GM18517 (cell line): ENCODE results near the gene CCDC57.

ENCODE experiments used
- ATAC-seq: cut with Tn5 transposase; IDR thresholded peaks from one replicate; pipeline ENCODE4 v1.9.1; 2021; ENCODE audit warnings: mild to moderate bottlenecking, moderate library complexity; ENCODE audit not compliant: unreplicated experiment

Gene CCDC57

DNA sequence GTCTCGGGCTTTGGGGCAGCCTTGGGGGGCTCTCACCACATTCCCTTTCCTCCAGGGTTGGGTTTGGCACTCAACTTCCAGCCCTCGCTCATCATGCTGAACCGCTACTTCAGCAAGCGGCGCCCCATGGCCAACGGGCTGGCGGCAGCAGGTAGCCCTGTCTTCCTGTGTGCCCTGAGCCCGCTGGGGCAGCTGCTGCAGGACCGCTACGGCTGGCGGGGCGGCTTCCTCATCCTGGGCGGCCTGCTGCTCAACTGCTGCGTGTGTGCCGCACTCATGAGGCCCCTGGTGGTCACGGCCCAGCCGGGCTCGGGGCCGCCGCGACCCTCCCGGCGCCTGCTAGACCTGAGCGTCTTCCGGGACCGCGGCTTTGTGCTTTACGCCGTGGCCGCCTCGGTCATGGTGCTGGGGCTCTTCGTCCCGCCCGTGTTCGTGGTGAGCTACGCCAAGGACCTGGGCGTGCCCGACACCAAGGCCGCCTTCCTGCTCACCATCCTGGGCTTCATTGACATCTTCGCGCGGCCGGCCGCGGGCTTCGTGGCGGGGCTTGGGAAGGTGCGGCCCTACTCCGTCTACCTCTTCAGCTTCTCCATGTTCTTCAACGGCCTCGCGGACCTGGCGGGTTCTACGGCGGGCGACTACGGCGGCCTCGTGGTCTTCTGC is 24.6 kb upstream of the CCDC57 start:
- ATAC-seq = no peak

DNA sequence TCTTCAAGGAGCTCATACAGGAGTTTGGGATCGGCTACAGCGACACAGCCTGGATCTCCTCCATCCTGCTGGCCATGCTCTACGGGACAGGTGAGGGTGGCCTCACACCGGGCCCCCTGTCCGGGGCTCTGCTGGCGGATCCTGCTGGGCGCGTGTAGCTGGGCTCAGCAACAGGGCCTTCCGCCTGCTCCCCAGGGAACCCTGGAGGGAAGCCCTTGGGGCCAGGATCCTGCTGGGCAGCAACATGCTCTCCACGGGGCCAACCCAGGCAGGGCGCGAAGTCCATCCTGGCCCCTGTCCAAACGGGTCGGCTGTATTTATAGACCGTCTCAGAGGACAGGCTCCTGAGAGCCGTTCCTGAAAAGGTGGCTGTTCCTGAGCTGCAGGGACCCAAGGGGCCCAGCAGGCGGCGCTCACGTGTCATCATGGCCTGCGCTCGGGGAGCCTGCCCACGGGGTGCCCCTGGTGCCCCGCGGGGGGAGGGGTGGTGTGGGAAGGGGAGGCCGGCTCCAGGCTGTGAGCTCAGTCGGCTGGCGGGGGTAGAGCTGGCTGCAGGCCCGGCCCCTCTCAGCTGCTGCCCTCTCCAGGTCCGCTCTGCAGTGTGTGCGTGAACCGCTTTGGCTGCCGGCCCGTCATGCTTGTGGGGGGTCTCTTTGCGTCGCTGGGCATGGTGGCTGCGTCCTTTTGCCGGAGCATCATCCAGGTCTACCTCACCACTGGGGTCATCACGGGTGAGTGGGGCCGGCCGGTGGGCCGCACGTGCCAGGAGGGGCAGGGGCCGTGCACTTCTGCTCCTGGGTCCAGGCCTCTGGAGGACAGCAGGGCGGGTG is 23.7 kb upstream of the CCDC57 start:
- no peak for ATAC-seq

GRCh38 chr17:82235775-82236141 is 23.1 kb upstream of the CCDC57 start:
- no peak for ATAC-seq

- ATAC-seq = no peak
These were observed 22.6 kb upstream of the CCDC57 start for GRCh38 chr17:82235056-82235774.

DNA sequence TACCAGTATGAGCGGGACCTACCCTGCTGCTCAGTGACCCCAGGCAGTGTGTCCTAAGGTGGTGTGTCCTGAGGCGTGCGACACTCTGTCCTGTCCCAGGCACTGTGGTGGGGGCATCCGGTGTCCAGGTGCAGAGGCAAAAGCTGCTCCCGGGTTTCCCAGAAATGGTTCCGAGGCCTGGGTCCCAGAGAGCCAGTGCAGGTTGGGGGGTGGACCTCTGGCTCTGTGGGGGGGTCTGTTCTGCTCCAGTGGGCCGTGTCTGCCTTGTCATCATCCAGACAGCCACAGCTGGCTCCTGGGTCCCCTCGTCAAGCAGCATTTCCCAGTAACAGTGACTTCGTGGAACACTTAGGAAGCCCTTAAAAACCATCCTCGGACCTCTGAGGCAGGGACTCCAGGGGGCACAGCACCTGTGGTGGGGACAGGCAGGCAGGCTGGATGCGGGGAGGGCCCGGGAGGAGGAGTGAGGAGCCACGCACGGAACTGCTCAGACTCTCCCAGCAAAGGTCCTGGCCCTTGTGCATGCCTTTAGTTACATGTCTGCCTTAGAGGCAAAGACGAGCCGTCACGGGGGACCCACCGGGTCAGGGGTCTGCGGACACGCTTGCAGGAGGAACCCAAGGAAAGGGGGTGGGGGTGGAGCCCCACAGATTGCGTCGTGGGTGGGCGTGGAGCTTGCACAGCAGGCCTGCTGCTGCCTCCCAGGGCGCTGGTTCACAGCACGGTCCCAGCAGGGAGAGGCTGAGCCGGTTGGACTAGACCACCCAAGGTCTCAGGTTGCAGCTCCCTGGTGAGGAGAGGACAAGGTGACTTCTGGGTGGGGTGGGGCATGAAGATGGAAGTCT is 21.8 kb upstream of the CCDC57 start:
- ATAC-seq = no peak

DNA sequence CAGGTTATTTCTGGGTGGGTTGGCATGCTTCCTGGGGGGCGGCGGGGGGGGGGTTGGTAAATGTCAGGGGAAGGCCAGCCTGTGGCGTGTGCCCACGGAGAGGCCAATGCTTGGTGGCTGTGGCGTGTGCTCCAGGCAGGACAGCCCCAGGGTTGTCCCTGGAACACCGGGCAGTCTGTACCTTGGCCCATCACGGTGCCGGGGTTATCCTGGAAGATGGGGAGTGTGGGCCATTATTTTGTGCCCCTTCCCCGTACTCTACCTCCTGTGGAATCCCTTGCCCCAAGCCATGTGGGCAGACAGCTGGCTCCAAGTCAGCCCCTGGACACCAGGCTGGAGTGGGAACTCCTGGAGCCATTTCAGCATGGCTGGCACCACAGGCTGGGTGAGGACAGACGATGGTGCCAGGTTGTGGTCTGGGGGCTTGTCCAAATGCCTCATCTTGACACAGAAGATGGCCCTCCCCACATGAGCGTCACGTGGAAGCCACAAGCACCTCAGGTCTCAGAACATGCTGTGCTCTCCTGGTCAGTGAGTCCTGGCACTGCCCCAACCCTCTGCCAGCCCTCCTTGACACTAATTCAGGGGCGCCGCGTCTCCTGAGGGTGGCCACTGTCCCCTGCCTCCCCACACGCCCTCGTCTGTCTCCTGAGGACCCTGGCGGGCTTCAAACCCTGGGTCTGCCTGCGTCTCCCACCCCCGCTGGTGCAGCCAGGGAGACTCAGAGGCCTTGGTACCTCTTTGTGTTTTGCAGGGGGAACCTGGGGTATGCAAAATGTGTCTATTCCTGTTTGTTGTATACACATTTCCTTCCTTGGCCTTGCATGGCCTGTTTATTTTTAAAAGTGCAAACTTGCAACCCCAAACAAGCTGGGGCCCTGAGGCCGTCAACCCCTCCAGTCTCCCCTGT is 20.5 kb upstream of the CCDC57 start:
- ATAC-seq = no peak

- no peak for ATAC-seq
These were observed 19.7 kb upstream of the CCDC57 start for GRCh38 chr17:82232322-82232820.

DNA sequence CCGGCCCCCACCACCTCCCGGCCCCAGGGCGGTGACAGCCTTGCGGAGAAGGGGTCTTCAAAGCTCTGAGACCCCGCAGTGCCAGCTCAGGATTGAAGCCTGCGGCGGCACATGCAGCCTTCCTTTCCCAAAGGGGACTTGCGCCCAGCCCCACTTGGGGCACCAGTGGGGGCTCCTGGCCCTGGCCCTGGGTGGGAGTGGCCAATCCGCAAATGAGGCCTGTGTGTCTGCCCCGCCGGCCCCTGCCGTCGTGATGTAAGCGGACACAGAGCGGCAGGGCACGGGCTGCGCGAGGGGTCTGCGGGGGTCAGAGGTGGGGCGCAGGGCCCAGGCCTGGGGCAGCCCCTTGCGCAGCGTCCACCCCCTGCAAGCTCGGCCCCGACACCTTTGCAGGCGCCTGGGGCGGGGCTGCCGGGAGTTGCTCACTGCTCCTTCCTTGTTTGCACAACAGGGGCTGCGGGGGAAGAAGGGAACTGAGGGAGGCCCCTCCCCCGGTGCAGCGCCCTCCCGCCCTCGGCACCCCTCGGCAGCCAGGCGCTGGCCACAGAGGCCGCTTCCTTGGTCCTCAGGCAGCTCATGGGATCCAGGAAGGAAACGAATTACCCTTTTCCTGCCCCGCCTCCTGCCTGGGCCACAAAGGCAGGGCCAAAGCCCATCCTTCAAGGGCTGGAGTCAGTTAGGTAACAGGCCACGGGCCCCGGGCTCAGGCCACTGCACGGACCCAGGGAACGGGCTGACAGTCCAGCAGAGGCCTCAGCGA is 19.1 kb upstream of the CCDC57 start:
- no peak for ATAC-seq

- no peak for ATAC-seq
These were observed 18.6 kb upstream of the CCDC57 start for GRCh38 chr17:82231312-82231561.

GRCh38 chr17:82230609-82231311 is 18.1 kb upstream of the CCDC57 start:
- no peak for ATAC-seq

GRCh38 chr17:82229698-82230608 is 17.3 kb upstream of the CCDC57 start:
- no peak for ATAC-seq

GRCh38 chr17:82228842-82229697 is 16.4 kb upstream of the CCDC57 start, which contains the start of gene SLC16A3:
Gene SLC16A3, plus strand, starts transcription at chr17:82229042. Its CDS starts 6,967 bp downstream, at chr17:82236009.
- no peak for ATAC-seq

GRCh38 chr17:82228278-82228841 is 15.7 kb upstream of the CCDC57 start:
- ATAC-seq = no peak

- ATAC-seq = no peak
These were observed 15.1 kb upstream of the CCDC57 start for GRCh38 chr17:82227629-82228277.

DNA sequence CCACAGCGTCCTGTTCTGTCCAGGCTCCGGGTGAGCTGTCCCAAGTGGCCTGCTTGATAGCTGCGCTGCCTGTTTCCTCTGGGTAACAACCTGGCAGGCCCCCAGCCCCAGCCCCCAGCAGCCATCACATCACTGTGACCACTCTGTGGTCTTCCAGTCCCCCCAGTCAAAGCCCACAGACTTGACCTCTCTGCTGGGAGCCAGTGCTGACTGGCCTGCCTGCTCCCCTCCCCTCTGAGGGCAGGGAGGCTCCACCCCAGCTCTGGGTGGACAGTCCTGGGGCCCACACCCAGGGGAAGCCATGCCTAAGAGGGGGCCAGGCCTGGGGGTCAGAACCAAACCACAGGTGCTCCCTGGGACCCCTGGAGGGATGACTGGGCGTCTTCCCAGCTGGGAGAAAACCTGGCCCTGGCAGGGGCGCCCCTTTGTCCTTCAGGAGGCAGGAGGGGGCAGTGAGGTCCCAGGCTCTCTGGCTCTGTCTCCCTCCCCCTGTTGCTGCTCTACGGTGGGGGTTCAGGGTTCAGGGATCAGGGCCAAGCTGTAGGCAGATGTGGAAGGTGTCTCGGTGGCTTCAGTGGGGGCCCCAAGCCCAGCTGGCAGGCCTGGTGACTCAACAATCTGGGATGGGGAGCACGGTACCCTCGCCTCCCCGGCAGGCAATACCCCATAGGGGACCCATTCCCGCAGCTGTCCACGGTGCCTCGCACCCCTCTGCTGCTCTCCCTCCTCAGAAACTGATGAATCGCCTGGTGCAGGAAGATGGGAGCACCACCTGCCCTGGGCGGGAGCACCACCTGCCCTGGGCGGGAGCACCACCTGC is 14.4 kb upstream of the CCDC57 start:
- ATAC-seq = no peak
